GM19240 (cell line): ENCODE results near the gene OR2G6.
"Not testable (repeated sequence)": the region's sequence is repeated elsewhere in the genome, so short reads cannot be mapped to it uniquely, and the experiment has no call there.

Experiments used
- DNase-seq: peaks from one replicate; pipeline ENCODE4 v3.0.0; 2011; ENCODE audit warnings: low spot score; ENCODE audit not compliant: insufficient read length

The OR2G6 gene

GRCh38 chr1:248507773-248508172 lies at the start of gene OR2G6:
TSS of gene OR2G6 (plus strand) at chr1:248508073. CDS start at chr1:248521647, 13,574 bp downstream.
- not testable (repeated sequence) for DNase-seq

- not testable (repeated sequence) for DNase-seq
Observed at GRCh38 chr1:248459117-248459516, 48.8 kb upstream of the OR2G6 start.

- DNase-seq: no peak
Observed at GRCh38 chr1:248471154-248471553, 36.7 kb upstream of the OR2G6 start.

GRCh38 chr1:248472111-248472510 lies 35.8 kb upstream of the OR2G6 start:
- not testable (repeated sequence) for DNase-seq

- DNase-seq: not testable (repeated sequence)
Observed at GRCh38 chr1:248473051-248473450, 34.8 kb upstream of the OR2G6 start, which contains the start of gene OR2T3. TSS of gene OR2T3 (plus strand) at chr1:248473351. CDS start at chr1:248473351, 0 bp downstream.

GRCh38 chr1:248475660-248476059 lies 32.2 kb upstream of the OR2G6 start:
- not testable (repeated sequence) for DNase-seq

GRCh38 chr1:248481686-248482579 lies 25.9 kb upstream of the OR2G6 start:
- DNase-seq: not testable (repeated sequence)

GRCh38 chr1:248488289-248488688 lies 19.6 kb upstream of the OR2G6 start, which contains the start of gene OR2T5:
TSS of gene OR2T5 (plus strand) at chr1:248488589. CDS start at chr1:248488589, 0 bp downstream.
- DNase-seq: not testable (repeated sequence)

- DNase-seq: not testable (repeated sequence)
Observed at GRCh38 chr1:248496661-248497060, 11.2 kb upstream of the OR2G6 start.

- DNase-seq: not testable (repeated sequence)
Observed at GRCh38 chr1:248500305-248501035, 7.4 kb upstream of the OR2G6 start.

GRCh38 chr1:248510217-248510616 lies 2.3 kb downstream of the OR2G6 start:
- DNase-seq: not testable (repeated sequence)

- no peak for DNase-seq
Observed at GRCh38 chr1:248521856-248522255, 14.0 kb downstream of the OR2G6 start.

GRCh38 chr1:248537449-248537848 lies 29.6 kb downstream of the OR2G6 start:
- DNase-seq: not testable (repeated sequence)

GRCh38 chr1:248547383-248547782 lies 39.5 kb downstream of the OR2G6 start:
- DNase-seq: not testable (repeated sequence)

GRCh38 chr1:248551027-248551426 lies 43.2 kb downstream of the OR2G6 start:
- DNase-seq: not testable (repeated sequence)

- not testable (repeated sequence) for DNase-seq
Observed at GRCh38 chr1:248562672-248563071, 54.8 kb downstream of the OR2G6 start, which contains the start of gene OR2T29. TSS of gene OR2T29 (minus strand) at chr1:248562772. CDS start at chr1:248559491, 3,281 bp downstream.

- not testable (repeated sequence) for DNase-seq
Observed at GRCh38 chr1:248565530-248566373, 57.9 kb downstream of the OR2G6 start.

- DNase-seq: not testable (repeated sequence)
Observed at GRCh38 chr1:248569049-248569448, 61.2 kb downstream of the OR2G6 start.

- DNase-seq: not testable (repeated sequence)
Observed at GRCh38 chr1:248570811-248571210, 62.9 kb downstream of the OR2G6 start.

- DNase-seq: not testable (repeated sequence)
Observed at GRCh38 chr1:248572049-248572448, 64.2 kb downstream of the OR2G6 start.

- not testable (repeated sequence) for DNase-seq
Observed at GRCh38 chr1:248573856-248574255, 66.0 kb downstream of the OR2G6 start.
